HL-60/S4 (cell line): ENCODE results near the gene CCDC85C.

Experiments used
- in situ Hi-C: fragments of 300-500 bp; cut with MboI; formaldehyde crosslinking; loops from 2 replicates; pipeline ENCODE4 v1.14.3; 2022; ENCODE audit warnings: low sequenced_read_pairs

CCDC85C gene

GRCh38 chr14:99632410-99633035 lies 28.5 kb upstream of the CCDC85C start:
- in situ Hi-C loops, result loop anchor here (10.0 kb wide), 1 partner anchor 108 kb away; no protein-coding TSS in a partner anchor

DNA sequence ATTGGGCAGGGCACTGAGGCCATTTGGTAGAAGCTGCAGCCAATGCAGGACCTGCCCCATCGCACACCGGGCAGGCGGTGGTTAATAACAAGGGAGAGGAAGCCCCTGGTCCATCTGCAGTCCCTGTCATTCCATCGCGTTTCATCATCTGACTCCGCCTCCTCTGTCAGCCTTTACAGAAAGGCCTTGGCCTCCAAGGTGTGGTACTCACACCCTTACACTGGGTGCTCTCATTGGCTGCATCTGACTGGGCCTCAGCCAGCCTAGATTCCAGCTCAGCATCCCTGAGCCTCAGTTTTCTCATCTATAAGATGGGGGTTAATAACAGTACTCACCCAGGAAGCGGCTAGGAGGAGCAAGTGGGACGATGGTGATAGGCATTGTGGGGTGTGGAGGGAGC lies 26.2 kb upstream of the CCDC85C start:
- in situ Hi-C loops, result loop anchor here (10.0 kb wide), 1 partner anchor 105 kb away; no protein-coding TSS in a partner anchor

- in situ Hi-C loops, result no loop called here
Observed at GRCh38 chr14:99628887-99629618, 25.0 kb upstream of the CCDC85C start.

DNA sequence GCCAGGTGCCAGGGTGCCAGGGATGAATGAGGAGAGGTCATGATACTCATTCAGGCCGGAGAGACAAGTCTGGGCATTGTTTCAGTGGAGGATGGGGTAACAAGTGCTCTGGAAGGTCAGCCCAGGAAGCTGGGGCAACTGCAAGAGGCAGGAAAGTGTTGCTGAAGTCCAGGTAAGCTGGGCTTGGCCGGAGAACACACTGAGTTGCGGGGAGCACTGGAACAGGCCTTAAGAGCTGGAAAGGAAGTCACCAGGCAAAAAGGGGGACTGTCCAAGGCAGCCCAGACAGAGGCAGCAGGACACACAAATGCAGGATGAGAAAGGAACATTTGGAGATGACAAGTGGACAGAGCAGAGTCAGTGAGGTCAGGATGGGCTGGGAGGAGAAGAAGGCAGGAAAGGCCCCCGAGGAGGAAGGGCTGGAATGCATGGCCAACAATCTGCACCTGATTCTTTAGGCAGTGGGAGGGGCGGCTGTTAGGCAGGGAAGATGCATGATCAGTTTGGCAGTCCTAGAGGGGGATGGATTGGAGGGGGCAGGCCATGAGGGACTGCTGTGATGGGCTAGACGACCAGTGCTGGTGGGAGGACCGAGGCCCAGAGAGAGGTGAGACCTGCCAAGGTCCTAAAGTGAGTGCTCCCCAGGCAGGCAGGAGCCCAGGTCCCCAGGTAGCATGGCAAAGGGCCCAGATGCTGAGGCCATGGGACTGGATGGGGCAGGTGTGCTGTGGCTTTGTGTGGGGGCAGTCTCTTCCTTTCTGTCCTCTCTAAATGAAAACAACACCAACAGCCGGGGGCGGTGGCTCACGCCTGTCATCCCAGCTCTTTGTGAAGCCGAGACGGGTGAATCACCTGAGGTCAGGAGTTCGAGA lies 23.7 kb upstream of the CCDC85C start:
- in situ Hi-C loops, result no loop called here

DNA sequence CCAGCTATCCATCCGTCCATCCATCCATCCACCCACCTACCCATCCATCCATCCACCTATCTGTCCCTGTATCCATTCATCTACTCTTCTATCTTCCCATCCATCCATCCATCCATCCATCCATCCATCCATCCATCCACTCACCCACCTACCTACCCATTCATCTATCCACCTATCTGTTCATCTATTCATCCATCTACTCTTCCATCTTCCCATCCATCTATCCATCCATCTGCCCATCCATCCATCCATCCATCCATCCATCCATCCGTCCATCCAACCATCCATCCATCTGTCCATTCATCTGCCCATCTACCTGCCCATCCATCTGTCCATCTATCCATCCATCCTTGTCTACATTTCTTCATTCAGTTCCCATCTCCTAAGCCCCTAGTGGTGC lies 23.1 kb upstream of the CCDC85C start:
- in situ Hi-C loops, result no loop called here

DNA sequence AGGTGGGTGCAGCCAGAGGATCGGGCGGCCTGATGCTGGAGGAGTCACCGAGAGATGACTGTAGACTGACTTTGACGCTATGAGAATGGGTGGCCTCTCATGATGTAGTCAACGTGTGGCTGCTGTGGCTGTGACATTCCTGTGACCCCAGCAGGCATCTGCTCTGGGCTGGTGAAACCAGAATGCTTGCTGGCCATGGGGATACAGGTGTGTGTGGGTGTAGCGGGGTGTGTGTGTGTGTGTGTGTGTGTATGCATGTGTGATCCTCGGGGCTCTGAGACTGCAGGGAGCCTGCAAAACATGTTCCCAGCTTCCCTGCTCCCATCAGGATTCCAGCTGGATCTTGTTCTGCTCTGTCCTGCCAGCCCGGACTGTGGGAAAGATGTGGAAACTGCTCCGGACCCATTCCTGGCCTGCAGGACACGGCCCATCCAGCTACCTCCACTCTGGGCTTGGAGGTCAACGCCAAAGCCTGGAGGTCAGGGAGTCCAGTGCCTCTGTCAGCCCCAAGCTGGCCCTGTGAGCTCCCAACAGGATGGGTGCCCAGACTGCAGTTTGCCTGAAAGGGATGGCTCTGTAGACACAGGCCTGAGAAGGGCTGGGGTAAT lies 22.1 kb upstream of the CCDC85C start:
- in situ Hi-C loops, result no loop called here

DNA sequence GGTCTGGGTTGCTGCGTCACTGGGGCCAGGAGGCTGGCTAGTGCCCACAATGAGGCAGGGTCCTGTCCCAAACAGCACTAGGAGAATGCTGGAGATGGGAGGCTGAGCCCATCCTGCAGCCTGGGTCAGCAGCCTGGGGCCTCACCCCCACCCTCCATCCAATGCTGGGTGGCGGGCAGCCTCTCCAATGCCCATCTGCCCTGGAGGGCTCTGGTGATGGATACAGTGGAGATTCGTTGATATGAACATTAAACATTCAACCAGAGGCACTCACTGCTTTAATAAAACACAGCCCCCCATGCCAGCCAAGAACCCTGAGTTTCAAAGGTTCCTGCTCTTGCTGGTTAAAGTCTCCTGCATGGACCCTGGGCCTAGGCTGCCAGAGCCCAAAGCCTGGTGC lies 21.5 kb upstream of the CCDC85C start:
- in situ Hi-C loops, result no loop called here

DNA sequence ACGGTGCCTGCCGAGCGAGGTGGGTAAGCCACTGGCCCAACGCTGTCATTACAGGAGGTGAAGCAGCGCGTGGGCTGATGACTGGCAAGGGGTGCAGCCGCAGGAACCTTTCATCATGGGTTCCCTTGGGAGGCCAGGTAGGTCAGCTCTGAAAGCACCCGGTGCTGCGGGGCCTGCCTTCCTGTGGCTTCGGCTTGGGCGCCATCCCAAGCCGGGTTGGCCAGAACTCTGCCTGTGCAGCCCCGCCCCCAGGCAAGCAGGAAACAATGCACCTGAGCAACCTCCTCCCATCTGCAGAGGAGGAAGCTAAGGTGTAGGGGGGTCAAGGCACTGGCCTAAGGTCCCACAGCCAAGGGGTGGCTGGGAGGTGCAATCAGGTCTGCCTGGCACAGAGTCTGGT lies 21.0 kb upstream of the CCDC85C start:
- in situ Hi-C loops, result no loop called here

- in situ Hi-C loops, result no loop called here
Observed at GRCh38 chr14:99624024-99624423, 20.0 kb upstream of the CCDC85C start.

DNA sequence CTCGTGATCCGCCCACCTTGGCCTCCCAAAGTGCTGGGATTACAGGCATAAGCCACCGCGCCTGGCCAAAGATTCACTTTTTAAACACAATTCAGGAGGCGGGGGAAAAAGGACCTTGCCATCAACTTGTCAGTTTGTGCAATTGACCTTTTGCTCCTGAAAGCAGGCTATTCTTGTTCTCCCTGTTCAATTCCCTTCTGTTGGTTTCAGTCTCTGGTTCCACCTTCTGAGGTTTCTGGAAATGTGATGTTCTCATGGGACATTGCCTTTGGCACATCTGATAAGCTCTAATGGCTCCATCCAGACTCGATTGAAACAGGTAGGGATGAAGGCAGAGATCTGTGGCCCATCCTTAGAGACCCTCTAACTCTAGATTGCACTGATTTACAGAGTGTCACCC lies 17.9 kb upstream of the CCDC85C start:
- in situ Hi-C loops, result no loop called here

- in situ Hi-C loops, result no loop called here
Observed at GRCh38 chr14:99619835-99620834, 16.1 kb upstream of the CCDC85C start.

DNA sequence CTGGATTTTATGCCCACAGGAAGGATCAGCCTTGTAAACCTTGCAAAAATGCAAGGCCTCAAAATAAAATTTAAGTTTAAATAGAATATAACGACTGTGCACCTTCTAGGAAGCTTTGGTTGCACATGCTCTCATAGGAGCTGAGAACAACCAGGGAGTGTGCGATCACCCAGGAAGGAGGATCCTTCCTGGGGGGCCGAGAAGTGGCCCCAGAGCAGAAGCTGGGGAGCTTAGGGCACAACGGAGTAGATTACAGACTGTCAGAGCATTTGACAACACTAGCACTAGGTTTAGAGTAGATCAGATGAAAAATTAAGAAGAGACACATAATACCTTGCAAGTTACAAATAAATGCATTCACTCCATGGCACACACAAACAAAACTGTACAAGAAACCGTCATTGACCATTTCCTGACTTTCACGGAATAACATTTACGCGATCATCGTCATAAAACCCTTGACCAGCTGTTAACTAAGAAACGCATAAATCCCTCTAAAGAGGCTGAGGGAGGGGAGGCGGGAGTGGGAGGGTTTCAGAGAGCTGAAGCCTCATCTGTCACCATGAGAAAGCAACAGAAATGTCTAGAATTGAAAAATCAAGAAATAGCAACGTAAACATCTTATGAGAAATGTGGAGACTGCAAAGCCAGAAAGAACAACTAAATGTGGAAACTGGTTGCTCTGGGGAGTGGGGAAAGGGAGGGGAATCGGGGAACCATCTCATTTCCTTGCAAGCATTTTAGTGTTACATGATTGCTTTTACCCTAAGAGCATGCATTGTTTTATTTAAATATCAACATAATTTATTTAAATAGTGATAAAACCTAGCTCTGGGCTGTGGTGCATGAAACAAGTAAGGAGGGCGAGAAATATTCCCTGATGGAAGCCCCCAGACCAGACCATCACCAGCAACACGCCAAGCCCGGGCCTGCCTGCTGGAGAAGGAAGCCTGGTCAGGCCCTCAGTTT lies 13.1 kb upstream of the CCDC85C start:
- in situ Hi-C loops, result no loop called here

- in situ Hi-C loops, result no loop called here
Observed at GRCh38 chr14:99615497-99616157, 11.6 kb upstream of the CCDC85C start.

GRCh38 chr14:99612738-99613330 lies 8.8 kb upstream of the CCDC85C start:
- in situ Hi-C loops, result no loop called here

DNA sequence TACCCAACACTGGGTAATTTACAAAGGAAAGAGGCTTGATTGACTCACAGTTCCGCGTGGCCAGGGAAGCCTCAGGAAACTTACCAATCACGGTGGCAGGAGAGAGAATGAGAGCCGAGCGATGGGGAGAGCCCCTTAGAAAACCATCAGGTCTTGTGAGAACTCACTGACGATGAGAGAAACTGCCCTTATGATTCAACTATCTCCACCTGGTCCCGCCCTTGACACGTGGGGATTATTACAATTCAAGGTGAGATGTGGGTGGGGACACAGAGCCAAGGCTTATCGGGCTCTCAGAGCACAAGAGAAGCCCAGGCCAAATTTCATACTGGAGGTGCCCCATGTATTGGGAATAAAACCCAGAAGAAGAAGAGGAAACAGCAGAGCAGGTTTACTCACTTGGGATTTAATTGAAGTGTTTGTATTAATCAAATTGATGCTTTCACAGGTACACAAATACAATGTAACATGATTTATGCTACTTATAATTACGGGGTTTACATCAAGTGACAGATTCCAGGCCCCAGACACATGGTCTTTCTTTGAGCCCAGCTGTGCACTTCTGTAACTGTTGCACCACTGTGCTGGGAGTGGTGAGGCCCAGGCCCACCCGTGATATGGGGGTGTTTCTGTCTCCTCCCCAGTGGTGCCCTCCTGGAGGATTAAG lies 8.2 kb upstream of the CCDC85C start:
- in situ Hi-C loops, result no loop called here

DNA sequence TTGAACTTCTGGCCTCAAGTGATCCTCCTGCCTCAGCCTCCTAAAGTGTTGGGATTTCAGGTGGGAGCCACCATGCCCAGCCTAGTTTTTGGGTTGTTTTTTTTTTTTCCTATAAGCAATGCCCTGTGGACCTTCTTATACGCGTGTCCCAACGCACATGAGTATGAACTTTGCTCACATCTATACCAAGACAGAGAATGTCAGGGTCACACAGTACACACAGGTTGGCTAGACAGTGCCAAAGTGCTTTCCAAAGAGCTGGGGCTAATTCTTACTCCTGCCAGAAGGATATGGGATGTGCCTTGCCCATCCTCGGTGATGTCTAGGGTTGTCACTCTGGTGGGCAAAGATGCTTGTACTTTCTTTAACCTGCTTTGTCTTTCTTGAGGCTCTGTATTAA lies 7.6 kb upstream of the CCDC85C start:
- in situ Hi-C loops, result no loop called here
